K562 (cell line): Measurements from ENCODE around the gene CAPN5. TPM values are rescaled to one million over a fixed set of nuclear protein-coding genes. Genes with fewer than 3 reads are reported as not detected.

Experiments
- ATAC-seq: fragments of 200-7000 bp; cut with Tn5 transposase; 3 replicates; pipeline ENCODE4 v1.9.1; 2020; ENCODE audit warnings: moderate library complexity
- BruUV-seq: library from RNA; stranded (reverse); fragments of 400-500 nt; replicated peaks from 2 replicates; lab custom pipeline; 2021; lab: Mats Ljungman, UMichigan
- CTCF ChIA-PET: fragments of 300-600 bp; formaldehyde crosslinking; extraction: SDS; loops from one replicate; lab custom pipeline; 2021; ENCODE audit warnings: low intra/inter-chr PET ratio; lab: Yijun Ruan, JAX
- POLR2A ChIA-PET: fragments of 300-600, 350-650 bp; sonication (Branson Sonifier 250); formaldehyde crosslinking; extraction: SDS; loops from one replicate; lab custom pipeline; 2021; ENCODE audit warnings: antibody characterized with exemption, inconsistent platforms; lab: Yijun Ruan, JAX
- DNase-seq, 4 experiments: peaks; one replicate each; pipeline versions ENCODE4 v3.0.0 to v3.0.0-alpha.2; 2011 to 2018; ENCODE audit warnings: low spot score in 3 of 4, mixed read lengths in 3 of 4; ENCODE audit errors: extremely low read depth in 1 of 4
- FAIRE-seq: peaks from 2 replicates; lab custom pipeline; 2011; peaks lifted over from hg19 to GRCh38; lab: Jason Lieb, UNC
- H2AFZ ChIP-seq: 2 replicates; pipeline ENCODE4 v1.6.0; 2011; ENCODE audit warnings: low read depth, low read length, control low read depth, inconsistent platforms
- H3K27ac ChIP-seq: fragments of 200-600 bp; 3 replicates; pipeline ENCODE4 v1.8.0; 2011; ENCODE audit warnings: low read depth, mild to moderate bottlenecking, control low read depth, inconsistent platforms, low read length, moderate library complexity, mixed read lengths; ENCODE audit errors: extremely low read depth
- H3K27me3 ChIP-seq, 2 experiments: fragments of 300-600 bp in 1 of 2; 2 replicates in 1 of 2; 3 replicates in 1 of 2; pipeline versions ENCODE4 v1.6.0 to v1.8.0; 2011; ENCODE audit warnings: inconsistent platforms in 2 of 2, low read length in 2 of 2, mild to moderate bottlenecking in 1 of 2, mixed read lengths in 1 of 2, moderate library complexity in 1 of 2; ENCODE audit not compliant: control insufficient read depth in 2 of 2, insufficient read depth in 2 of 2
- H3K36me3 ChIP-seq: fragments of 300-600 bp; 3 replicates; pipeline ENCODE4 v1.8.0; 2011; ENCODE audit warnings: mild to moderate bottlenecking, low read length, inconsistent platforms; ENCODE audit not compliant: control insufficient read depth, insufficient read depth
- H3K4me1 ChIP-seq, 2 experiments: fragments of 200-600 bp in 1 of 2; replicated peaks in 1 of 2; 2 replicates in 1 of 2; 3 replicates in 1 of 2; pipeline versions ENCODE4 v1.5.1 to v1.8.0; 2011; ENCODE audit warnings: inconsistent platforms in 2 of 2, low read length in 2 of 2, mild to moderate bottlenecking in 1 of 2, mixed read lengths in 1 of 2, moderate library complexity in 1 of 2; ENCODE audit not compliant: control insufficient read depth in 2 of 2, insufficient read depth in 2 of 2
- H3K4me2 ChIP-seq: 2 replicates; pipeline ENCODE4 v1.6.1; 2011; ENCODE audit warnings: low read length, control low read depth, inconsistent platforms, mixed read lengths; ENCODE audit not compliant: insufficient read depth
- H3K4me3 ChIP-seq: fragments of 200-600 bp; sonication (generic), shearing (Covaris generic); 2 replicates; pipeline ENCODE4 v1.5.1; 2016; ENCODE audit warnings: control low read depth, inconsistent platforms
- H3K79me2 ChIP-seq: fragments of 200-600 bp; 3 replicates; pipeline ENCODE4 v1.8.0; 2011; ENCODE audit warnings: low read length, inconsistent platforms; ENCODE audit not compliant: control insufficient read depth, insufficient read depth
- H3K9ac ChIP-seq, 2 experiments: 2 replicates each; pipeline versions ENCODE4 v1.6.0 to v1.6.1; 2011; ENCODE audit warnings: low read depth in 2 of 2, low read length in 2 of 2, control low read depth in 1 of 2, inconsistent platforms in 1 of 2, mild to moderate bottlenecking in 1 of 2, mixed read lengths in 1 of 2; ENCODE audit not compliant: insufficient read depth in 1 of 2
- H3K9me1 ChIP-seq: one replicate; pipeline ENCODE4 v1.6.0; 2011; ENCODE audit warnings: inconsistent platforms, mild to moderate bottlenecking, low read length, moderate library complexity; ENCODE audit not compliant: control insufficient read depth, insufficient read depth
- H3K9me3 ChIP-seq: replicated peaks from 2 replicates; pipeline ENCODE4 v1.5.1; 2011; ENCODE audit warnings: low read depth, low read length, inconsistent platforms; ENCODE audit not compliant: control insufficient read depth, insufficient read depth
- H4K20me1 ChIP-seq: replicated peaks from 2 replicates; pipeline ENCODE4 v1.6.1; 2011; ENCODE audit warnings: low read length, inconsistent platforms, mixed read lengths; ENCODE audit not compliant: control insufficient read depth, insufficient read depth
- ELK1 ChIP-seq: sonication (generic); formaldehyde crosslinking; IDR thresholded peaks from 2 replicates; pipeline ENCODE4 v1.8.1; 2022; ENCODE audit warnings: missing genetic modification reagents
- RHOXF2B ChIP-seq: fragments of 250-450 bp; sonication (Bioruptor Pico); conservative IDR thresholded peaks from 2 replicates; pipeline ENCODE4 v1.5.1; 2021
- whole genome bisulfite sequencing: fragments of 100-300 bp; shearing (Covaris generic); methylation state at CpG from one replicate; pipeline ENCODE4 v1.1.6; 2016; ENCODE audit warnings: low coverage, mixed read lengths; ENCODE audit not compliant: insufficient coverage; ENCODE audit errors: missing lambda C conversion rate; 5-methylcytosine and 5-hydroxymethylcytosine counted together
- in situ Hi-C: fragments of 300-500 bp; cut with MboI; formaldehyde crosslinking; loops from 4 replicates; pipeline ENCODE4 v1.15.0; 2018; ENCODE audit warnings: inconsistent platforms, mixed read lengths
- intact Hi-C: fragments of 100-400 bp; cut with micrococcal nuclease; formaldehyde crosslinking; loops from 2 replicates; pipeline ENCODE4 v1.14.2; 2022
- polyA plus RNA-seq, 8 experiments: library from polyadenylated mRNA; depleted of rRNA in 4 of 8; stranded (reverse) in 5 of 8; unstranded in 3 of 8; fragments of >200 nt; fragmentation: Nextera tagmentation in 2 of 8; fragmentation: Illumina TruSeq in 1 of 8; extraction: Ambion mirVana in 2 of 8; extraction: Trizol in 1 of 8; gene quantifications; 2 replicates each; pipeline versions ENCODE4 v1.2.1 to v1.2.3, GENCODE V29; 2011 to 2014; ENCODE audit warnings: inconsistent platforms in 1 of 8, missing spikeins in 1 of 8
- total RNA-seq, 7 experiments: library from RNA; depleted of rRNA in 6 of 7; stranded (reverse); fragments of >200 nt in 6 of 7; fragmentation: Illumina TruSeq in 2 of 7; extraction: Trizol in 2 of 7; gene quantifications; 2 replicates each; pipeline versions ENCODE4 v1.2.1 to v1.2.3, GENCODE V29; 2011 to 2021; ENCODE audit warnings: low replicate concordance in 1 of 7

Gene CAPN5
- total and polyA plus RNA-seq, 9 of the 15 experiments (the other 6 are each of a cell fraction or from before 2014, with no cell fraction given), result 0.04 to 0.44 (median 0.14) TPM; not detected in 2

DNA sequence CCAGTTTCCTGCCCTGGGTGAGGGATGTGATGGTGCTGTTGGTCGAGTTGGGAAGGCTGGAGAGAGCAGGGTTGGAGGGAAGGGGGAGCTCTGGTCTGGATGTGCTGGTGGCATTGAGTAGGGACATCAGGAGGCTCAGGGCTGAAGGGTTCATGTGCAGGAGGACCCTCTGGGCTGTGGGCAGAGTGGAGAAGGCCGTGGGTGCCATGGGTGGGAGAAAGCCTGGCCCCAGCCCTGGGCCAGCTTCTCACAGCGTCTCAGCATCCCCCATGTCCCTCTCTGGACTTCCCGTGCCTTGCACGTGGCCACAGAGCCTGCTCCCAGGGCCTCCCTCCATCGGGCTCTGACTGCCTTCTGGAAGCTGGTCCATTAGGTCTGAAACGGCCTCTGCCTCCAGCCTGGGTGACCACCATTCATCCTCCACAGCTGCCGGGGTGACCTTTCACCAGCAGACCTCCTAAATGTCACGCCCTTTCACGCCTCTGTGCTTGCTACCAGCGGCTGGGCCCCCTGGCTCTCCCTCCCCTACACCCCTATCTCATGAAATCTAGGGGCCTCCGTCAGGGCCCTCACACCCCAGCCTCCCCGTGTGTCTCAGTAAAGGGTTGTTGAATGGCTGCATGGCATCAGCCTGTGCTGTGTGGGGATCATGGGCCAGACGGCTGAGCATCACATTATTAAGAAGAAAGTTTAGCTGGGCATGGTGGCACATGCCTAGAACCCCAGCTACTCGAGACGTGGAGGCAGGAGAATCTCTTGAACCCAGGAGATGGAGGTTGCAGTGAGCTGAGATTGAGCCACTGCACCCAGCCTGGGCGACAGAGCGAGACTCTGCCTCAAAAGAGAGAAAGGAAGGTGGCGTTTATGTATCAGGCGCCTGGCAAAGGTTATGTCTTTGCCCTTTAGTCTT lies 86.8 kb downstream of the CAPN5 start:
- intact Hi-C loops, result no loop called here
- Histone ChIP-seq H3K27me3 (peaks cover 18 to 92% of the 10 kb centered on the region in 2 experiments; a peak in 4 of 5 replicates), H3K27ac (no peak overlapping the region), H3K4me3 (no peak overlapping the region), H3K9ac (no peak overlapping the region), H3K4me1 (peaks cover 0 to 5% of the 10 kb centered on the region in 2 experiments; a peak in 2 of 5 replicates), H3K79me2 (no peaks in the 10 kb centered on the region), H3K36me3 (no peaks in the 10 kb centered on the region), H4K20me1 (no peaks in the 10 kb centered on the region; the same call in 1 of the 2 replicates), H3K9me3 (no peaks in the 10 kb centered on the region), H3K4me2 (no peak overlapping the region), H2AFZ (no peak overlapping the region), H3K9me1 (no peaks in the 10 kb centered on the region)
- 0% methylated on average over 20 of the region's 20 CpGs for WGBS
- FAIRE-seq (no peak), ATAC-seq (no peak), DNase-seq (no peak)
- CTCF ChIA-PET, result no interaction called here
- in situ Hi-C loops, result no loop called here
- POLR2A ChIA-PET, result interaction anchor here (0.7 kb wide), 1 partner anchor 9 kb away, joined by 3 read pairs; no protein-coding TSS in a partner anchor
- no peak for TF ChIP-seq ELK1 (CRISPR knock-in tag)
- TF ChIP-seq RHOXF2B (CRISPR knock-in tag), result no peak
- BruUV-seq, result no TSS peak
